HEK293 (cell line): Measurements from ENCODE around the gene SMIM43.

ENCODE experiments used
- BCL11A ChIP-seq: fragments of 450-650 bp; formaldehyde crosslinking; IDR thresholded peaks from 2 replicates; pipeline ENCODE4 v1.5.1; 2016; ENCODE audit warnings: low read depth, missing biosample characterization, missing genetic modification characterization
- HOXD13 ChIP-seq: sonication (generic); formaldehyde crosslinking; IDR thresholded peaks from 2 replicates; pipeline ENCODE4 v1.8.0; 2022; ENCODE audit warnings: missing genetic modification reagents, borderline replicate concordance
- IKZF3 ChIP-seq: fragments of 450-650 bp; IDR thresholded peaks from 2 replicates; pipeline ENCODE4 v1.5.0; 2018; ENCODE audit warnings: missing biosample characterization, mild to moderate bottlenecking, missing genetic modification characterization, moderate library complexity
- KLF1 ChIP-seq: fragments of 450-650 bp; formaldehyde crosslinking; IDR thresholded peaks from 2 replicates; pipeline ENCODE4 v1.5.1; 2016; ENCODE audit warnings: missing biosample characterization, missing genetic modification characterization
- KLF7 ChIP-seq: fragments of 450-650 bp; formaldehyde crosslinking; IDR thresholded peaks from 2 replicates; pipeline ENCODE4 v1.5.1; 2016; ENCODE audit warnings: missing biosample characterization, missing genetic modification characterization, borderline replicate concordance
- KLF9 ChIP-seq: fragments of 450-650 bp; formaldehyde crosslinking; IDR thresholded peaks from 2 replicates; pipeline ENCODE4 v1.5.1; 2016; ENCODE audit warnings: missing biosample characterization, missing genetic modification characterization, low read depth
- MYNN ChIP-seq: fragments of 450-650 bp; formaldehyde crosslinking; IDR thresholded peaks from 2 replicates; pipeline ENCODE4 v1.5.1; 2016; ENCODE audit warnings: missing biosample characterization, missing genetic modification characterization, borderline replicate concordance
- SP3 ChIP-seq: fragments of 450-650 bp; formaldehyde crosslinking; IDR thresholded peaks from 2 replicates; pipeline ENCODE4 v1.5.1; 2016; ENCODE audit warnings: missing biosample characterization, missing genetic modification characterization
- SP7 ChIP-seq: fragments of 450-650 bp; formaldehyde crosslinking; IDR thresholded peaks from 2 replicates; pipeline ENCODE4 v1.5.1; 2016; ENCODE audit warnings: missing biosample characterization, missing genetic modification characterization
- YY2 ChIP-seq: fragments of 450-650 bp; formaldehyde crosslinking; IDR thresholded peaks from 2 replicates; pipeline ENCODE4 v1.5.1; 2016; ENCODE audit warnings: missing biosample characterization, missing genetic modification characterization
- ZBTB1 ChIP-seq: fragments of 450-650 bp; formaldehyde crosslinking; IDR thresholded peaks from 2 replicates; pipeline ENCODE4 v1.5.1; 2016; ENCODE audit warnings: missing biosample characterization, missing genetic modification characterization
- ZBTB26 ChIP-seq: fragments of 450-650 bp; formaldehyde crosslinking; optimal IDR thresholded peaks from 2 replicates; pipeline ENCODE3; 2016; ENCODE audit warnings: missing biosample characterization, mild to moderate bottlenecking, missing genetic modification characterization
- ZNF132 ChIP-seq: fragments of 450-650 bp; formaldehyde crosslinking; IDR thresholded peaks from 2 replicates; pipeline ENCODE4 v1.5.1; 2017; ENCODE audit warnings: missing biosample characterization, missing genetic modification characterization, borderline replicate concordance
- ZNF133 ChIP-seq: fragments of 450-650 bp; formaldehyde crosslinking; IDR thresholded peaks from 2 replicates; pipeline ENCODE4 v1.5.1; 2016; ENCODE audit warnings: missing biosample characterization, missing genetic modification characterization
- ZNF146 ChIP-seq: fragments of 450-650 bp; formaldehyde crosslinking; IDR thresholded peaks from 2 replicates; pipeline ENCODE4 v1.5.1; 2016; ENCODE audit warnings: missing biosample characterization, missing genetic modification characterization
- ZNF184 ChIP-seq: fragments of 450-650 bp; IDR thresholded peaks from 2 replicates; pipeline ENCODE4 v1.5.1; 2018; ENCODE audit warnings: missing biosample characterization, mild to moderate bottlenecking, missing genetic modification characterization
- ZNF2 ChIP-seq: fragments of 450-650 bp; formaldehyde crosslinking; IDR thresholded peaks from 2 replicates; pipeline ENCODE4 v1.5.1; 2016; ENCODE audit warnings: missing biosample characterization, missing genetic modification characterization
- ZNF211 ChIP-seq: fragments of 450-650 bp; formaldehyde crosslinking; IDR thresholded peaks from 2 replicates; pipeline ENCODE4 v1.5.1; 2016; ENCODE audit warnings: low read depth, missing biosample characterization, missing genetic modification characterization
- ZNF24 ChIP-seq: fragments of 450-650 bp; formaldehyde crosslinking; IDR thresholded peaks from 2 replicates; pipeline ENCODE4 v1.5.1; 2016; ENCODE audit warnings: missing biosample characterization, missing genetic modification characterization
- ZNF335 ChIP-seq: fragments of 450-650 bp; formaldehyde crosslinking; conservative IDR thresholded peaks from 2 replicates; pipeline ENCODE4 v1.5.1; 2016; ENCODE audit warnings: missing biosample characterization, missing genetic modification characterization
- ZNF398 ChIP-seq: fragments of 450-650 bp; formaldehyde crosslinking; IDR thresholded peaks from 2 replicates; pipeline ENCODE4 v1.5.1; 2017; ENCODE audit warnings: missing biosample characterization, missing genetic modification characterization
- ZNF423 ChIP-seq: fragments of 450-650 bp; formaldehyde crosslinking; IDR thresholded peaks from 2 replicates; pipeline ENCODE4 v1.5.1; 2016; ENCODE audit warnings: missing biosample characterization, missing genetic modification characterization
- ZNF514 ChIP-seq: fragments of 450-650 bp; formaldehyde crosslinking; IDR thresholded peaks from 2 replicates; pipeline ENCODE4 v1.5.1; 2016; ENCODE audit warnings: missing biosample characterization, missing genetic modification characterization
- ZNF521 ChIP-seq: fragments of 450-650 bp; formaldehyde crosslinking; IDR thresholded peaks from 2 replicates; pipeline ENCODE4 v1.5.1; 2017; ENCODE audit warnings: missing biosample characterization, mild to moderate bottlenecking, missing genetic modification characterization
- ZNF561 ChIP-seq: fragments of 450-650 bp; IDR thresholded peaks from 2 replicates; pipeline ENCODE4 v1.5.1; 2018; ENCODE audit warnings: missing biosample characterization, missing genetic modification characterization, borderline replicate concordance
- ZNF624 ChIP-seq: fragments of 450-650 bp; formaldehyde crosslinking; IDR thresholded peaks from 2 replicates; pipeline ENCODE4 v1.5.1; 2017; ENCODE audit warnings: missing biosample characterization, missing genetic modification characterization
- ZNF658 ChIP-seq: fragments of 450-650 bp; formaldehyde crosslinking; IDR thresholded peaks from 2 replicates; pipeline ENCODE4; 2016; ENCODE audit warnings: missing biosample characterization, missing genetic modification characterization
- ZNF701 ChIP-seq: fragments of 450-650 bp; formaldehyde crosslinking; IDR thresholded peaks from 2 replicates; pipeline ENCODE4 v1.5.1; 2016; ENCODE audit warnings: missing biosample characterization, missing genetic modification characterization
- ZNF707 ChIP-seq: fragments of 450-650 bp; formaldehyde crosslinking; IDR thresholded peaks from 2 replicates; pipeline ENCODE4 v1.5.1; 2016; ENCODE audit warnings: missing biosample characterization, missing genetic modification characterization
- ZNF747 ChIP-seq: fragments of 450-650 bp; formaldehyde crosslinking; IDR thresholded peaks from 2 replicates; pipeline ENCODE4 v1.5.1; 2016; ENCODE audit warnings: missing biosample characterization, missing genetic modification characterization
- ZNF791 ChIP-seq: fragments of 450-650 bp; formaldehyde crosslinking; IDR thresholded peaks from 2 replicates; pipeline ENCODE4 v1.5.1; 2016; ENCODE audit warnings: missing biosample characterization, missing genetic modification characterization
- ZSCAN16 ChIP-seq: fragments of 450-650 bp; formaldehyde crosslinking; IDR thresholded peaks from 2 replicates; pipeline ENCODE4 v1.5.1; 2016; ENCODE audit warnings: missing biosample characterization, missing genetic modification characterization
- TF ChIP-seq, protein P1 (sequence below): fragments of 450-650 bp; formaldehyde crosslinking; IDR thresholded peaks from 2 replicates; pipeline ENCODE4 v1.5.1; 2016; ENCODE audit warnings: missing biosample characterization, missing genetic modification characterization, borderline replicate concordance
- TF ChIP-seq, protein P2 (sequence below): fragments of 450-650 bp; formaldehyde crosslinking; IDR thresholded peaks from 2 replicates; pipeline ENCODE4 v1.5.1; 2016; ENCODE audit warnings: missing biosample characterization, missing genetic modification characterization

The SMIM43 gene

GRCh38 chr4:121711263-121712000 is 53.5 kb downstream of the SMIM43 start (continued):
- TF ChIP-seq ZNF521 (tag by site-specific recombination), result no peak
- TF ChIP-seq ZNF133 (tag by site-specific recombination), result no peak
- TF ChIP-seq ZNF747 (tag by site-specific recombination), result no peak
- TF ChIP-seq MYNN (tag by site-specific recombination), result no peak
- TF ChIP-seq ZBTB26 (tag by site-specific recombination), result peak; percentile 36
- TF ChIP-seq ZNF211 (tag by site-specific recombination), result no peak
- no peak for TF ChIP-seq ZBTB1 (tag by site-specific recombination)
- no peak for TF ChIP-seq ZNF701
- peak; percentile 42; the same call in 1 of the 2 replicates for TF ChIP-seq SP3 (tag by site-specific recombination)
- TF ChIP-seq SP7, result peak; percentile 82
- TF ChIP-seq, protein P1, sequence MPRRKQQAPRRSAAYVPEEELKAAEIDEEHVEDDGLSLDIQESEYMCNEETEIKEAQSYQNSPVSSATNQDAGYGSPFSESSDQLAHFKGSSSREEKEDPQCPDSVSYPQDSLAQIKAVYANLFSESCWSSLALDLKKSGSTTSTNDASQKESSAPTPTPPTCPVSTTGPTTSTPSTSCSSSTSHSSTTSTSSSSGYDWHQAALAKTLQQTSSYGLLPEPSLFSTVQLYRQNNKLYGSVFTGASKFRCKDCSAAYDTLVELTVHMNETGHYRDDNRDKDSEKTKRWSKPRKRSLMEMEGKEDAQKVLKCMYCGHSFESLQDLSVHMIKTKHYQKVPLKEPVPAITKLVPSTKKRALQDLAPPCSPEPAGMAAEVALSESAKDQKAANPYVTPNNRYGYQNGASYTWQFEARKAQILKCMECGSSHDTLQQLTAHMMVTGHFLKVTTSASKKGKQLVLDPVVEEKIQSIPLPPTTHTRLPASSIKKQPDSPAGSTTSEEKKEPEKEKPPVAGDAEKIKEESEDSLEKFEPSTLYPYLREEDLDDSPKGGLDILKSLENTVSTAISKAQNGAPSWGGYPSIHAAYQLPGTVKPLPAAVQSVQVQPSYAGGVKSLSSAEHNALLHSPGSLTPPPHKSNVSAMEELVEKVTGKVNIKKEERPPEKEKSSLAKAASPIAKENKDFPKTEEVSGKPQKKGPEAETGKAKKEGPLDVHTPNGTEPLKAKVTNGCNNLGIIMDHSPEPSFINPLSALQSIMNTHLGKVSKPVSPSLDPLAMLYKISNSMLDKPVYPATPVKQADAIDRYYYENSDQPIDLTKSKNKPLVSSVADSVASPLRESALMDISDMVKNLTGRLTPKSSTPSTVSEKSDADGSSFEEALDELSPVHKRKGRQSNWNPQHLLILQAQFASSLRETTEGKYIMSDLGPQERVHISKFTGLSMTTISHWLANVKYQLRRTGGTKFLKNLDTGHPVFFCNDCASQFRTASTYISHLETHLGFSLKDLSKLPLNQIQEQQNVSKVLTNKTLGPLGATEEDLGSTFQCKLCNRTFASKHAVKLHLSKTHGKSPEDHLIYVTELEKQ (tag by site-specific recombination), result no peak
- TF ChIP-seq ZNF335 (tag by site-specific recombination), result peak; percentile 48
- no peak for TF ChIP-seq ZNF132 (tag by site-specific recombination)
- TF ChIP-seq BCL11A (tag by site-specific recombination), result peak; percentile 69; the same call in 1 of the 2 replicates
- no peak for TF ChIP-seq ZNF624
- peak; percentile 65 for TF ChIP-seq IKZF3 (tag by site-specific recombination)
- 0 out of 2 replicates have a peak, but pooled peaks have one; percentile 17 for TF ChIP-seq KLF1 (tag by site-specific recombination)
- no peak for TF ChIP-seq ZNF423 (tag by site-specific recombination)
- no peak for TF ChIP-seq ZNF791 (tag by site-specific recombination)
- TF ChIP-seq ZNF146 (tag by site-specific recombination), result no peak
- TF ChIP-seq ZNF561 (tag by site-specific recombination), result peak; percentile 74
- TF ChIP-seq, protein P2, sequence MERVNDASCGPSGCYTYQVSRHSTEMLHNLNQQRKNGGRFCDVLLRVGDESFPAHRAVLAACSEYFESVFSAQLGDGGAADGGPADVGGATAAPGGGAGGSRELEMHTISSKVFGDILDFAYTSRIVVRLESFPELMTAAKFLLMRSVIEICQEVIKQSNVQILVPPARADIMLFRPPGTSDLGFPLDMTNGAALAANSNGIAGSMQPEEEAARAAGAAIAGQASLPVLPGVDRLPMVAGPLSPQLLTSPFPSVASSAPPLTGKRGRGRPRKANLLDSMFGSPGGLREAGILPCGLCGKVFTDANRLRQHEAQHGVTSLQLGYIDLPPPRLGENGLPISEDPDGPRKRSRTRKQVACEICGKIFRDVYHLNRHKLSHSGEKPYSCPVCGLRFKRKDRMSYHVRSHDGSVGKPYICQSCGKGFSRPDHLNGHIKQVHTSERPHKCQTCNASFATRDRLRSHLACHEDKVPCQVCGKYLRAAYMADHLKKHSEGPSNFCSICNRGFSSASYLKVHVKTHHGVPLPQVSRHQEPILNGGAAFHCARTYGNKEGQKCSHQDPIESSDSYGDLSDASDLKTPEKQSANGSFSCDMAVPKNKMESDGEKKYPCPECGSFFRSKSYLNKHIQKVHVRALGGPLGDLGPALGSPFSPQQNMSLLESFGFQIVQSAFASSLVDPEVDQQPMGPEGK, result peak; percentile 81
- TF ChIP-seq ZNF24 (tag by site-specific recombination), result 0 out of 2 replicates have a peak, but pooled peaks have one; percentile 61
- TF ChIP-seq ZNF184 (tag by site-specific recombination), result no peak
- no peak for TF ChIP-seq ZNF658
- TF ChIP-seq ZNF2 (tag by site-specific recombination), result 0 out of 2 replicates have a peak, but pooled peaks have one; percentile 40
- no peak for TF ChIP-seq ZNF398 (tag by site-specific recombination)
- TF ChIP-seq ZSCAN16 (tag by site-specific recombination), result no peak
- TF ChIP-seq KLF9, result 0 out of 2 replicates have a peak, but pooled peaks have one; percentile 62
- no peak for TF ChIP-seq YY2 (tag by site-specific recombination)
- TF ChIP-seq ZNF514 (tag by site-specific recombination), result no peak
- TF ChIP-seq HOXD13 (CRISPR knock-in tag), result peak; percentile 51; the same call in 1 of the 2 replicates
- TF ChIP-seq KLF7, result no peak
- no peak for TF ChIP-seq ZNF707
